ENCODE results near the gene CHADL. TPM values are rescaled to one million over a fixed set of nuclear protein-coding genes. Genes with fewer than 3 reads are reported as not detected.
A peak's percentile ranks its signal among the peaks of the same experiment; 100 is the strongest.

The CHADL gene
- total and polyA plus RNA-seq, 2 of the 8 experiments (the other 6 are each of a cell fraction or from before 2014, with no cell fraction given): 0.78 to 1.4 TPM

- H3K9me3 ChIP-seq (ENCODE audit: insufficient read depth in 2 of 2, low read depth in 1 of 2, low read length in 1 of 2): no peaks in the 10 kb centered on the region
- no peak overlapping the region for H3K14ac ChIP-seq (ENCODE audit: insufficient read length)
- H3K4ac ChIP-seq (replicated peaks; ENCODE audit: insufficient read length, low read depth, low read length): no peak overlapping the region
- no peak overlapping the region for H4K5ac ChIP-seq (ENCODE audit: insufficient read length, low read depth, low read length)
- H2AFZ ChIP-seq (ENCODE audit: low read length): no peak overlapping the region
- 95% methylated on average over 10 of the region's 10 CpGs; no CpG with 5 or more reads in 1 of the 2 experiments for WGBS, 2 experiments (ENCODE audit: extremely low coverage in 1 of 2, insufficient coverage in 1 of 2, insufficient read length in 1 of 2, insufficient replicate concordance in 2 of 2, low coverage in 1 of 2, low lambda C conversion rate in 2 of 2, missing lambda C conversion rate in 1 of 2)
- H3K23ac ChIP-seq (ENCODE audit: insufficient read length): no peak overlapping the region
- peaks cover 3% of the 10 kb centered on the region; the same call in 1 of the 2 replicates for H3K23me2 ChIP-seq (ENCODE audit: low read depth, low read length)
- H3K79me2 ChIP-seq (ENCODE audit: control insufficient read depth in 1 of 2, insufficient read depth in 2 of 2, low read length in 2 of 2): peaks cover 6 to 45% of the 10 kb centered on the region in 2 experiments; a peak in 3 of 4 replicates
- H3K27me3 ChIP-seq (replicated peaks in 1 of 4; ENCODE audit: control insufficient read depth in 3 of 4, extremely low read depth in 1 of 4, insufficient read depth in 3 of 4, low read length in 3 of 4): no peaks in the 10 kb centered on the region
- no peak overlapping the region for H2BK5ac ChIP-seq (ENCODE audit: low read depth, low read length)
- H3K56ac ChIP-seq (replicated peaks; ENCODE audit: insufficient read length, low read depth, low read length): no peak overlapping the region
- no peak overlapping the region for H2BK15ac ChIP-seq (ENCODE audit: low read length)
- no peak overlapping the region for H2AK5ac ChIP-seq (ENCODE audit: low read depth, low read length)
- H3K9ac ChIP-seq (replicated peaks in 1 of 4; ENCODE audit: extremely low read depth in 1 of 4, low read depth in 3 of 4, low read length in 3 of 4): 0 out of 7 replicates have a peak overlapping the region, but pooled peaks of 1 of the 4 experiments have one; percentile 5
- no peak overlapping the region for H4K91ac ChIP-seq (replicated peaks; ENCODE audit: insufficient read length, low read length)
- H3K18ac ChIP-seq (ENCODE audit: extremely low read depth, low read length): no peak overlapping the region
- DNase-seq (ENCODE audit: low read depth in 1 of 2, low spot score in 2 of 2) (no peak), FAIRE-seq (no peak)
- peak overlapping the region in 1 of 4 experiments; percentile 87; a peak in 2 of 8 replicates for H3K4me3 ChIP-seq (ENCODE audit: extremely low read depth in 1 of 4, insufficient read depth in 2 of 4, low read depth in 3 of 4, low read length in 4 of 4)
- no peak overlapping the region for H4K8ac ChIP-seq (ENCODE audit: extremely low read depth, insufficient read depth, low read length)
- H3K4me1 ChIP-seq (replicated peaks in 1 of 4; ENCODE audit: control insufficient read depth in 3 of 4, insufficient read depth in 4 of 4, low read length in 3 of 4): peaks cover 2 to 14% (median 7%) of the 10 kb centered on the region in 4 experiments; a peak in 6 of 7 replicates
- peaks cover 4 to 13% of the 10 kb centered on the region in 2 experiments for H4K20me1 ChIP-seq (replicated peaks in 1 of 2; ENCODE audit: control insufficient read depth in 1 of 2, insufficient read depth in 2 of 2, low read length in 2 of 2)
- H3K27ac ChIP-seq (ENCODE audit: low read depth, low read length): no peak overlapping the region
- peak overlapping the region; percentile 71 to 74; a peak in 3 of 4 replicates for H3K4me2 ChIP-seq (ENCODE audit: insufficient read depth in 1 of 2, low read depth in 2 of 2, low read length in 2 of 2)
- CTCF ChIA-PET (ENCODE audit: partially characterized antibody): interaction anchor here (0.6 kb wide), 1 partner anchor 192 kb away, joined by 4 read pairs; the partner anchor contains the start of gene EP300
- no peak overlapping the region for H2BK20ac ChIP-seq (ENCODE audit: low read length)
- peaks cover 18 to 47% (median 26%) of the 10 kb centered on the region in 4 experiments for H3K36me3 ChIP-seq (ENCODE audit: control insufficient read depth in 2 of 4, insufficient read depth in 4 of 4, low read length in 3 of 4)
- peaks cover 10% of the 10 kb centered on the region; the same call in 1 of the 2 replicates for H3K79me1 ChIP-seq (ENCODE audit: low read depth, low read length)
- H2BK12ac ChIP-seq (ENCODE audit: low read depth, low read length): no peak overlapping the region
- POLR2A ChIA-PET (ENCODE audit: partially characterized antibody): interaction anchor here (0.7 to 3.2 kb wide), 8 partner anchors 8 to 162 kb away, joined by 3 to 18 read pairs (median 4); partner anchors contain the start of gene TOB2
- no peak overlapping the region for H2BK120ac ChIP-seq (replicated peaks; ENCODE audit: low read depth, low read length)
Measured at GRCh38 chr22:41284465-41284864, 43.7 kb upstream of the CHADL start.
